DMS53 treated with DMSO at 0.1 percent for 48 hours (cell line): ENCODE data around the gene SLIT1.

Experiments
- DNase-seq: peaks from one replicate; lab custom pipeline; 2025; ENCODE audit not compliant: unreplicated experiment; lab: John Stamatoyannopoulos, UW

The SLIT1 gene

DNA sequence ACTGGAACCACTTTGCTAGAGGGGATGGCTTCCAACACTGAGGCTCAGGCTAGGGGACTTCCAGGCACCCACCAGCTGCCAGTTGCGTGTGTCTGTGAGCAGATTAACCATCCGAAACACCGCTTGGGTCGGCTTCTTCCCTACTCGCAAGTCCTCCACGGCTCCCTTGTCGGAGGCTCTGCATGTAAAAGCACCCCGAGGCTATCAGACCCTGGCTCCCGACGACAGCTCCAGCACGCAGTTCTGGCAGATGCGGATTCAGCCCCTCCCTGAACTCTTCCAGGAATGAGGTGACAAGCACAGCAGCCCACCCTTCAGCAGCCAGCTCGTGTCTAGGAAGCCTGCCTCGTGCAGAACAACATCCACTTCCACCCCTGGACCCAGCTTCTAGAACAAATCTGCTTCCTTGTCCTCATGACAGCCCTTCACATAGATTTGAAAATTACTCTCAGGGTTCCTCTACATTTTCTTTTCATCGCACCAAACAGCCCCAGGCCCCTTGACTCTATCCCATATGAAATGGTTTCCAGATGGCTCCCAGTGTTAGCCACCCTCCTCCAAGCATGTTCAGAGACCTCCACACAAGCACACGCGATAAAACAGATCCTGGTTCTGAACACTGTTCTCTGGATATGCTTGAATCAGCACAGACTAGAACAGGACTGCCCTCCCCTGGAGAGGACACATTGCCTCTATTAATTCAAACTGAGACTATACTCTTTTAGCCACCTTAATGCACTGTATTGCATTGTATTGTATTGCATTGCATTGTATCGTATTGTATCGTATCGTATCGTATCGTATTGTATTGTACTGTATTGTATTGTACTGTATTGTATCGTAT lies 44.6 kb downstream of the SLIT1 start:
- DNase-seq: no peak

DNA sequence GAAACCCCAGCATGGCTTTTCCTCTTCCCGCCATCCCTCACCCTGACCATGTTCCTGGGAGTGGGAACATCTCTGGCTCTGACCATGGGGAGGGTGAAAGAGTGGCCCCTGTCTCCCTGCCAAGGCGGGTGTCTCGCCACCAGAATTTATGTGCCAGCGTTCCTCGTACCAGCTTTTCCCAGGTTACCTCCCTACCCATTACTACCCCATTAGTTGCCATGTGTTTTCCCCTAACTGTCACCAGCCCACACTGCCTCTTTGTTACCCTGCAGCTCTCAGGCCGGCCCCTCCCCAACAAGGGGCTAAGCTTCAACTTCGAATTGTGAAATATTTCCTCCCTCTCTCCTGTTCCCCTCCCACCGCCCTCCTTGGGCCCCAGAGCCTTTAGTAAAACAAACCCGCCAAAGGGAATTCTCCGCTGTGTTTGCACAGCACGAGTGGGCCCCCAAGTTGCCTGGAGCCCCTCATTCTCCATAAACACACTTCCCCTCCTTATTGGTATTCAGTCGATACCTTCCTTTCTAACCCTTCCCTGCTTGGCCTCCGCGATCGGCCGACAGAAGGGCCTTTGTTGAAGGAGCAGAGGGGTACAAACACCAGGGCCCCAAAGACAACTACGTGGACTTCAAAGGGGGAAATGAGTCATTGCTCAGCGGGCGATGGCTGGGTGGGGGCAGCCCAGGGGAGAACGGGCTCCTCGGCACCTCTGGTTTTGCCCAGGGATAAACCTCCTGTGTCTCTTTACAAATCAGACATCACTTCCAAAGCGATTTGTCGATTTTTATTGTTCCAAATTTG lies 45.5 kb downstream of the SLIT1 start:
- DNase-seq: no peak

DNA sequence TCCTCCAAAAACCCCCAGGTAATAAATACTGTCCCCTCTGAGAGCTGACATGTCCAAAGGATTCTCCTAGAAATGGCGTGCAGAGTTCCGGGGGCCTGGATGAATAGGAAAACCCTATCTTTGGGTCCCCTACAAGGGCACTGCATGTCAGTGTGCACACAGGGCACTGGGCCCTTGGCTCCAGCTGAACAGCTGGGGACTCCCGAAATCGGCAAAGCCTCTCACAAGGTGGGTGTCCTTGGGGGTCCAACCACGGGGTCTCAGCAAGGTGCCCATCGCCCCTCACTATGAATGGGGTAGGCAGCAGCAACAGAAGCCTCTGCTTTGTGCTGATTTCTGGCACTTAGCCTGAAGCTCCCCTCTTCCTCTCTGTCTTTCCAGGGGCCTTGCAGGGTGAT lies 46.1 kb downstream of the SLIT1 start:
- DNase-seq: no peak

DNA sequence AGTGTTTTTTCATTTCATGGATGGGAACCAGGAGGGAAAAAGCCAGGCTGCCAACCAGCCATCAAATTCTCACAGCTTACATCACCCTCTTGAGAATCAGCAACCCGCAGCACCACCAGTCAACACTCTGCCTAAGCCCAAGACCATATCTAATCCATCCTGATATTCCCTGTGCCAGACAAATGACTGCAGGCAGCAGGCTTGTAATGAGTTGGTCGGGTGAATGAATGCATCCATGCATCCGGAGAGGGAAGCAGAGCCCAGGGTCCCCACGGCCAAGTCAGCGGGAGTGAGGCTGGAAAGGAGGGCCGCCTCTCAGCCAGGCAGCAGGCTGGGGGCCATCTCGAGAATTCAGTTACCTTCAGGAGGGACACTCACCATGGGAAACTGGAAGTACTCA lies 46.9 kb downstream of the SLIT1 start:
- no peak for DNase-seq

DNA sequence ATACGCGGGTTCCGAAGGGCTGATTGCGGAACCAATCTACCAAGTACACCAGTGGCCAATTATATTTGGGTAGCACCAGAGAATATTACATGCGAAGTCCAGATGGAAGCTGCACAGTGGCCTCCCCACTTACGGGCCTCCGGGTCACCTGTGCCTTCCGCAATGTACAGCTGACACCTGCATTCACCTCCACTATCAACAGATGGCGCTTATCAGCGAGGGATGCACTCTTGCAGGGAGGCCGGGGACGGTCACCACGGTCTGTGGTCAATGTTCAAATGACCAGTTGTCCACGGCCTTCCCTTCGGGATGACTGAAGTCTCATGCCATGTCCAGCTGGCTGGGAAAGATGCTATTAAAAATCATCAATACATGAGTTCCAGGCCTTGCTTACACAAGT lies 47.6 kb downstream of the SLIT1 start:
- DNase-seq: peak; percentile 5

DNA sequence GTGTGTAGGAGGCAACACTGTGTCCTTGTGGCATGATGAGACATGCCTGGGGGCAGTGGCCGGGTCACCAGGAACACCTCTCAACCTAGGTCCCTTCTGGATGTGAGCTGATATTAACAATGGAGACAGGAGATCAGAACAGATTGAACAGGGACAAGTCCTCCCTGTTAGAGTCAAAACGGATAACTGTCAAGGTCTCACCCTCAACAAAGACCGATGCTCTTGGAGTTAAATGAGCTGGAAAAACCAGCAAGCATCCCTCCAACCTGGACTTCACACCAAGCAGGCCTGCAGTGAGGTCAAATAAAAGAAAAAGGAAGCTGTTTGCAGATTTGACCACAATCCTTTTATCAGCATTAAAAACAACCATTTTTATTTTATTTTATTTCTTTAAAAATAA lies 49.0 kb downstream of the SLIT1 start:
- no peak for DNase-seq

DNA sequence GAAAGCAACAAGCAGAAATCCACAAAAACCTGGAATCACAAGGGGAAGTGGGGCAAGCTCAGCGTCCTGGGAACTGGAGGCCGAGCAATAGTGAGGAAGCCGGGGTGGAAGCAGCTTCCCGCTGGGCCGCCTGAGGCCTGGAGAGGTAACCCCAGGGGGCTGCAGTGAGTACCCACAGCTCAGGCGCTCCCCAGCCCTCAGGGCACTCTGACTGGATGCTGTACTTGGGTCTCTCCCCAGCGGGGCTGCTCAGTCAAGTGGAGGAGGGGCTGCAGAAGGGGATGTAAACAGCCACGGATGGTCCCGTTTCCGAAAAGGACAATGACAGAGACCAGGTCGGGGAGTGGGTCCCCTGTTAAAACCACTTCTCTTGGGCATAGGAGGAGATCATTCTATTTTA lies 50.3 kb downstream of the SLIT1 start:
- DNase-seq: no peak

DNA sequence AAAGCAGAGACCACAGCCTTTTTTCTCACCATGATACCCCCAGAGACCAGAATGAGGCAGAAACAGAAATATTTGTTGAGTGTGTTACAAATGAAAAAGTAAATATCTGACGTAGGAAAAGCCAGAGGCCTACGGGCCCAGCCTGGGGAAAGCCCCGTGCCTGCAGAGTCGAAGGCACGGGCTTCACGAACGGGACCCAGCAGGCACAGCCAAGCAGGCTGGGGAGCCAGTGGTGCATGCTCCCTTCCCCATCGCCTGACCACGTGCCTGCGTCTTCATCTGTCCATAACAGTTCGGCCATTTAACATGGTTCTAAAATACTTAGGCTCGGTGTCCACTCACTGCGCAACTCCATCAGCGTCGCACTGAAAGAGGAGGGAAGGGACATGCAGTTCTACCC lies 50.8 kb downstream of the SLIT1 start:
- DNase-seq: no peak

DNA sequence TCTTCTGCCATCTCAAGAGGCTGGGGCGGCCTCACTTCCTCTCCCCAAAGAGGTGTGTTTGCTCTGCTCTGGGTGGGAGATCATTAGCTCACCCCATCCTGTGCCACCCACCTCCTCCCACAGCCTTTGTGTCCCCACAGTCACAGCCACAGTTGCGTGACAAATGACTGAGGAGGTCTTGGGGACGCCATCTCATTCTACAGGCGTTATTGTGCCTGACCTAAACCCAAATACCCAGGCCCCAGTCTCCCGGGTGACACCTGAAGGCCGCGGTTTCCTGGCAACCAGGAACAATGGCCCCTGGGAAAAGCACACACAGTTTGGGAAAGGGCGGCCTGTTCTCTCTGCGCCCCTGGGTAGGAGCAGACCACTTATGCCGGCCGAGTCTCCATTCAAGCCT lies 51.6 kb downstream of the SLIT1 start:
- DNase-seq: no peak

DNA sequence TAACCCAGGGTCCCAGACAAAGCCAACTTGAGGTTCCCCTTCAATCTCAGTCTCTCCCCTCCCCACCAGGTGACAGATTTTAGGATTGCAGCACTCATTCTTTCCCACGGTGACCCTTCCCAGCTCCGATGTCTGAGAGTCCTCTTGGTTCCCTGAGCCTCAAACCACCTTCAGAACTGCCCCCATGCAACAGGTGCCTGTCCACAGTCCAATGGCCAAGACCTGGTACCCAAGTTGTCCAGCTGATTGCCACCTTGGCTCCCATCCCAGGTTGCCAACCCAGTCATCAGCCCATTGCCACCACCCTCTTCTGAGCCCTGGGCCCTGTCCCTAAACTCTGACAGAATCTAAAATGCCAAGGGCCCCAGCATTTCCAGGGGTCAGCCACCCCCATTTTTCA lies 53.5 kb downstream of the SLIT1 start:
- DNase-seq: no peak

DNA sequence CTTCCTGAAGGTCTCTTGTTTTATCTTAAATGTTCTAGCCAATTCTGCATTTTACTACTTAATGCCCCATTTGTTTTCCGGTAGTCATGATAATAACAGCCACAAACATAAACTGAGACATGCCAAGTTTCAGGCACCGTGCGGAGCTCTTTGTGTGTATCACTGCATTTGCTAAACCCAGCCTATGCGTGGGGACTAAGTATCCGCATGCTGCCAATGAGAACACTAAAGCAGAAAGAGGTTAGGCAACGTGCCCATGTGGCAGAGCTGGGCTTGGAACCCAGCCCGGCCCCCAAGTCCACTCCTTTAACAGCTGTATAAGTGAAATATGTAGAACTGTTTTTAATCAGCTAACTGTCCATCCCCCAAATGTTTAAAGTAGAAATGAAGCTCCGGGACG lies 54.1 kb downstream of the SLIT1 start:
- DNase-seq: no peak

DNA sequence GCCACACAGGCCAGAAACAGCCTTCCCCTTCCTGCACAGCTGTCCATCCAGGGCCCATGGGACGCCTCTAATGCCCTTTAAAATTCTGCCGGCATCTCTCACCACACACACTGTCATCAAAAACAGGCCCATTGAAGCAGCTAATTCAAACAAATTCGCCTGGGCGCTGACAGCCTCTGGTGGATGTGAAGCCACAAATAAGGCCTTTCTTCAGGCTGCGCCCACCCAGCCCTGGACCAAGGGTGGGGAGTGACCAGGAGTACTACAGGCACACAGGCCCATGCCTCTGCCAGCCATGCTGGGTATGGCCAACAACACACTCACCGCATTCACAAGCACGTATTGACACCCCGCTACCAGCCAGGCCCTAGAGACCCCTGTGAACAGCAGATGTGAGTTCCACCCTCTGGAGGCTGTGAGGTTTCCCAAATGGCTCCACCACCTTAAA lies 54.6 kb downstream of the SLIT1 start:
- DNase-seq: no peak

DNA sequence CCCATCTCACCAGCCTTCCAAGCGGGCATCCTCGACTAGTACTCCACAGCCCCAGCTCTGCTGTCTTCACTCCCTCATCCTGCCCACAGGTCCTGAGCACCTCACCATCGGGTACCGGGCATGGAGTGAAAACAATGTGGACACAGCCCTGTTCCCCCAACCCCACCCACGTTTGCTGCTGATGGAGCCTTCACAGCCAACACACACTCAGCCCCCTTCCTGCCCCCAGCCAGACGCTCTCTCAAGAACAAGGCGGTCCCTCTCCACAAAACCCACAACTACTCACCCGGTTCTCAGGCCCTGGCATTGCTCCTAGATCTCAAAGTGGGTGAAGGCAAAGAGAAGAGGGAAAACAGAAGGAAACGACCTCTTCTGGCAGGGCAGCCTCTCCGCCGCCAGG lies 56.1 kb downstream of the SLIT1 start:
- DNase-seq: no peak

DNA sequence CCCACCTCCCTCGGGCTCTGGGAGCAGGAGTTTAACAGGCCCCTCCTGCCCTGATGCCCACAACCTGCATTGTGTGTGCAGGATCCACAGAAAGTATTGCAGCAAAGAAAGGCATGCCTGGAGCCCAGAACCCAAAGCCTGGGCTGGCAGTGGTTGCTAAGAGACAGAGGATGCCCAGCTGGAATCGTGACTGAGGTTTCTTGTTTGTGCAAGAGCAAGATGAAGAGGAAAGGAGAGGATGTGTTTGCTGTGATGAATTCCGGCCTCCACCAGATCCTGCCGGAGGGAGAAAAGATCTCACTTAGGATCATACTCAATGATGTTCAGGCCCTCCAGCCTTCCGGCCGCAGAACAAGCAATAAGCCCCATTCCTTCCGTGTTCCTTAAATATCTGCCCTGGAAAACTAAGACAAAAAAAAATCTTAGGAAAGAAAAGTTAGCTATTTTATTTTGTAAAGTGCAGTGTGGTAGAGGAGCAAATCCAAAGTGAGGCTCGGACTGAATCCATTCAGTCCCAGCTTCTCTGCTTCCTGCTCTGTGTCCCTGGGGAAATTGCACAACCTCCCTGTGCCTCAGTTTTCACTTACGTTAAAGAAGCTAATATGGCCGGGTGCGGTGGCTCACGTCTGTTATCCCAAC lies 57.1 kb downstream of the SLIT1 start:
- no peak for DNase-seq

DNA sequence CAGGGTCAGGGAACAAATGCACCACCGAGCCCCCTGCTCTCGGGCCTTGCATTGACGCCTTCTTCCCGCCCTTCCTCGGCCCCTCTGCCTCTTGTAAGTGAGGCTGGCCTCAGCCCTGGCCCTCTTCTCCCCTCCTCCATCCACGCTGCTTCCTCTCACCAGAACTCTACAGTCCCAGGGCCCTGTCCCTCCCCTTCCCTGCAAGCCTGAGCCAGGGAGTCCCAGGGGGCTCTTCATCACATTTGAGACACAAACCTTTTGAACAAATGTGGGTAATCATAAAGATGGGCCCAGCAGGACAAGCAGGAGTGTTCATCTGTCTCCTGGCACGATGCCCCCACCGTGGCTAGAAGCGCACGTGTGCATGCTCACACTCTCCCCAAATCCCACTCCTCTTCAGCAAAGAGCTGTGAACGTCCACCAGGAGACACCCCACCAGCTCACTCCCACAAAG lies 57.7 kb downstream of the SLIT1 start:
- no peak for DNase-seq

DNA sequence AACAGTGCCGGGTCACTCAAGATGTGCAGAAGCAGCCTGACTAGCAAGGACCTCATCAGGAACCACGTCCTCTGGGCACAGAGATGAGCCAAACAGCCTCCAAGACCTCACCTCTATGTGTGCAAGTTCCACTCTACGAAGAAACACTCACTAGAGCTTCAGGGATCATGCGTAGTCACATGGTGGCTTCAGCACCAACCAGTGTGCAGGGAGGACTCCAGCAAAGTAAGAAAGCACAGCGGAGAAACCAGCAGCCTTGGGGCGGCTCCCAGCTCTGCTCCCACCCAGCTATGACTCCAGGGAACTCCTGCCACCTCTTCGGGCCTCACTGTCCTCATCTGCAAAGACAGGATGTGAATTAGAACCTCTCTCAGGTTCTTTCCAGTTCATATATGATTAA lies 58.2 kb downstream of the SLIT1 start:
- DNase-seq: no peak

DNA sequence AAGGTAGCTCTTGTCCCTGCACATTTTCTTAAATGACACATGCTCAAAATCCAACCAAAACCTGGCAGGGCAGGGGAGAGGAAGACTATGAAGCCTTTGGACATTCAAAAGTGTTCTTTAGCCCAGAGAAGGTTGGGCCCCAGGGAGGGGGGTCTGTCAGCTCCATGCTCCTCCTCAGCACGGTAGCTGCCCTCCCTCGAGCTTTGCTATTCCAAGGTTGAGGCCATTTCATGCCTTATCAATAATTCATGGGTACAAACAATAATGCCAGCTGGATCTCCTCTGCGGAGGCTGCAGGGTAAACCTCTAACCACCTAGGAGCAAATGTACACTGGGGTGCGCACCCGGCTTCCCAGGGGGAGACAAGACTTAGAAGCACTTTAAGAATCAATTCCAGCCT lies 61.5 kb downstream of the SLIT1 start:
- no peak for DNase-seq

DNA sequence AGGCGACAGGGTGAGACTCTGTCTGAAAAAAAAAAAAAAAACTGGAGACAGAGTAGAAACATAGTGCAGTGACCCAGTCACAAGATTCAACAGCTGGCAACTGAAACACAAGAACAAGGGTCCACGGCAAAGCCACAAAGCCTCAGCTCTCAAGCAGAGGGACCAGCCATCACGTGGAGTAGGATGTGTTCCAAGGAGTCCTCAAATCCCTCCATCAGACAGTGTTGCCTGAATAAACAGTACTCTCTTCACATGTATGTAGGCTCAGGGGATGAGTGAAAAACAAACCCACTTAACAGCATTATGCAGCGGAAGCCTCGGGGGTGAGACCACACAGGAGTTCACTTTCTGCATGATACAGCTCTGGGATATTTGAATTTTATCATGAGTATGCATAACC lies 62.0 kb downstream of the SLIT1 start:
- DNase-seq: no peak

DNA sequence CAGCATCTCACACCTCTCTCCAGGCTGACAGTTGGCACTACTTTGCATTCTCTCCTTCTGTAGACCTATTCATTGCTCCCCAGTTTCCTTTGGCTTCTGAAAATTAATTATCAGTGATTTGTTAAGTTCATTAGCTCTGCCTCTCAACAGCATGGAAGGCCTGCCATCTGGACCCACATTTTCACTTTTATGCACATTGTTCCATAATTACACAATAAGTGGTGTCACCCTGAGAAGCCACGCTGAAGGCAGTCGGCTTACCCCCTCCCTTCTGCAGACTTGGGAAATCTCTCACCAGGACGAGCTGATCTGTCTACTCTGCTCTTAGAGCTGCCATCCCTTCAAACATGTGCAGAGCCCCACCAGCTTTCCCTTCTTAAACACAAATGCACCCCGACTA lies 64.7 kb downstream of the SLIT1 start:
- no peak for DNase-seq

DNA sequence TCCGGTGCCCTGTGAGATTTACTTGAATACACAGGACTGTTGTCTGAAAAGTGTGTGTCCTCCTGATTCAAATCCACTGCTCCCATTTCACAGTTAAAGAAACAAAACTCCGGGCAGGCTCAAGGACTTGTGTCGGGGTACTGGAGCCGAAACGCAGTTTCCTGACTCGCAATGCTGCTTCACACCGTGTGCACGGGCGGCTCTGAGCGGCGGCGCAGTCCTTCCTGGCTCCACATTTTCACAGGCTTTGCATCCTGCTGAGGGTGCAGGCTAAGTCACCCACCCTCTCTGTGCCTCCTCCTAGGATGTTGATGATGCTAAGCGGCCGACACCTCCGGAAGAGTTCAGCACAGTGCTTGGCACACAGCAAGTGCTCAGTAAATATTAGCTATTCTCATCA lies 65.4 kb downstream of the SLIT1 start:
- DNase-seq: no peak

DNA sequence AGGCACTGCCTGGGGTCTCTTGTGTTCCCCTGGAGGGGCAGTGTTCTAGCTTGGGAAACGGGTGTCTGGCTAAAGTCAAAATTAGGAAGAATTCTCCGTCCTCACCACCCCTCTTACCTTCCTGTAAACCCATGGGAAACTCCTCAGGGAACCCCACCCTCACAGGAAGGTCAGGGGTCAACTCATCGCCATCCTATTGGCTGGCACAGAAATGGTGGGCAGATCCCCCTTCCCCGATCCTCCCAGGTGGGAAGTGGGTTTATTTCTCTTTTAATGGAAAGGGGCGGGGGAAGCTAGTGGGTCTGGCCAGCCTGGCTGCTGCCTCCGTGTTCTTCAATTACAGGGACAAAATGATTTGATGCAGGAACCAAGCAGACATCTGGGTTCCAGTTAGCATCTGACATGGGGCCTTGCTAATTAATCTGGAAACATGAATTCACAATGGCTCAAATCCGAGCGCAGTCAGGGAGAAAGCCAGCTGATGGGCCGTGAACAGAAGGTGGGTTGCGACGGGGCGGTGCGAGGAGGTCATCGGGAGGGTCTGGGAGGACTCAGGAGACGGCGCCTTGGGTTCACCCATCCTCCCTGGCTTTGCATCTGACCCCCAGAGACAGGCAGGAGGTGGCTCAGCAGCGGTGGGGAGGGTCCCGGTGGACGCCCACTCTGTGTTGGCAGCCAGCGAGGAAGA lies 66.6 kb downstream of the SLIT1 start:
- no peak for DNase-seq
